ENCODE measurements around the gene PARS2.

Gene PARS2

GRCh38 chr1:54723985-54724384 is 40.3 kb downstream of the PARS2 start:
- no peak for TF ChIP-seq POLR2AphosphoS5 (IDR thresholded peaks at IDR 0.05; ENCODE audit: low read depth, low read length)
- no peak for TF ChIP-seq FOXP2 (optimal IDR thresholded peaks at IDR 0.05; ENCODE audit: borderline replicate concordance, extremely low read depth, extremely low read length, insufficient read depth)
- TF ChIP-seq REST (IDR thresholded peaks at IDR 0.05; ENCODE audit: insufficient read depth in 1 of 2, low read depth in 2 of 2, low read length in 2 of 2) = no peak
- no peak for TF ChIP-seq TAF1 (IDR thresholded peaks at IDR 0.05; ENCODE audit: borderline replicate concordance, insufficient read depth, low read length)
- TF ChIP-seq SIN3A (IDR thresholded peaks at IDR 0.05; ENCODE audit: borderline replicate concordance, insufficient read depth, low read length) = no peak

GRCh38 chr1:54721719-54722118 is 42.6 kb downstream of the PARS2 start:
- TF ChIP-seq FOXP2 (optimal IDR thresholded peaks at IDR 0.05; ENCODE audit: borderline replicate concordance, extremely low read depth, extremely low read length, insufficient read depth) = no peak
- TF ChIP-seq POLR2AphosphoS5 (IDR thresholded peaks at IDR 0.05; ENCODE audit: low read depth, low read length) = no peak
- TF ChIP-seq SIN3A (IDR thresholded peaks at IDR 0.05; ENCODE audit: borderline replicate concordance, insufficient read depth, low read length) = no peak
- TF ChIP-seq TAF1 (IDR thresholded peaks at IDR 0.05; ENCODE audit: borderline replicate concordance, insufficient read depth, low read length) = no peak
- TF ChIP-seq REST (IDR thresholded peaks at IDR 0.05; ENCODE audit: insufficient read depth in 1 of 2, low read depth in 2 of 2, low read length in 2 of 2) = no peak

- TF ChIP-seq REST (IDR thresholded peaks at IDR 0.05; ENCODE audit: insufficient read depth in 1 of 2, low read depth in 2 of 2, low read length in 2 of 2) = no peak
- TF ChIP-seq SIN3A (IDR thresholded peaks at IDR 0.05; ENCODE audit: borderline replicate concordance, insufficient read depth, low read length) = no peak
- TF ChIP-seq FOXP2 (optimal IDR thresholded peaks at IDR 0.05; ENCODE audit: borderline replicate concordance, extremely low read depth, extremely low read length, insufficient read depth) = no peak
- TF ChIP-seq POLR2AphosphoS5 (IDR thresholded peaks at IDR 0.05; ENCODE audit: low read depth, low read length) = no peak
- no peak for TF ChIP-seq TAF1 (IDR thresholded peaks at IDR 0.05; ENCODE audit: borderline replicate concordance, insufficient read depth, low read length)
These were observed 47.9 kb downstream of the PARS2 start for GRCh38 chr1:54716299-54717047.

GRCh38 chr1:54715493-54716298 is 48.6 kb downstream of the PARS2 start, which contains the start of gene TTC4:
TSS of gene TTC4 (plus strand) at chr1:54715861. CDS start at chr1:54715909, 48 bp downstream.
- peak; percentile 93; the same call in 1 of the 2 replicates for TF ChIP-seq TAF1 (IDR thresholded peaks at IDR 0.05; ENCODE audit: borderline replicate concordance, insufficient read depth, low read length)
- peak; percentile 87 for TF ChIP-seq FOXP2 (optimal IDR thresholded peaks at IDR 0.05; ENCODE audit: borderline replicate concordance, extremely low read depth, extremely low read length, insufficient read depth)
- TF ChIP-seq REST (IDR thresholded peaks at IDR 0.05; ENCODE audit: insufficient read depth in 1 of 2, low read depth in 2 of 2, low read length in 2 of 2) = 0 out of 4 replicates have a peak, but pooled peaks of 1 of the 2 experiments have one; percentile 35
- TF ChIP-seq SIN3A (IDR thresholded peaks at IDR 0.05; ENCODE audit: borderline replicate concordance, insufficient read depth, low read length) = no peak
- TF ChIP-seq POLR2AphosphoS5 (IDR thresholded peaks at IDR 0.05; ENCODE audit: low read depth, low read length) = peak; percentile 86
